ENCODE data around the gene MORC3.

Gene MORC3

DNA sequence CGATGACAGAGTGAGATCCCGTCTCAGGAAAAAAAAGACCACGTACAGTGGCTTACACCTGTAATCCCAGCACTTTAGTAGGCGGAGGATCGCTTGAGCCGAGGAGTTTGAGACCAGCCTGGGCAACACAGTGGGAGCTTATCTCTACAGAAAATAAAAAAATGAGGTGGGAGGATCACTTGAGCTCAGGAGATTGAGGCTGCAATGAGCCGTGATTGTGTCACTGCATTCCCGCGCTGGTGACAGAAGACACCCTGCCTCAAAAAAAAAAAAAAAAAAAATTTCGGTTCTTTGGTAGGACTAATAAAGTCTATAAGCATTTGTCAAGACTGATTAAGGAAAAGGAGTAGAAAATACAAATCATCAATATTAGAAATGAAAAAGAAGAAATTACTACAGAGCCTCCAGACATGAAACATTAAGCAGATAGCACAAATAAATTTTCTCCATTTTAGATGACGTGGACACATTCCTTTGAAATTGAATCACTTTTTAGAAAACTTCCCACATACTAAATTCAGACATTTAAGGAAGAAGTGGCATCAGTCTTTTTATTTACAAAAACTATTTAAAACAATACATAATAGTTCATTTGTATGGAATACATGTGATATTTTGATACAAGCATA, 30.4 kb downstream of the MORC3 start:
- no peaks in the 10 kb centered on the region for H3F3A ChIP-seq (ENCODE audit: insufficient read depth)
- H3K27ac ChIP-seq (ENCODE audit: low read depth, low read length) = no peak overlapping the region
- peaks cover 7% of the 10 kb centered on the region; the same call in 1 of the 2 replicates for H3K36me3 ChIP-seq (ENCODE audit: low read length)
- no peak for TF ChIP-seq EZH2phosphoT487 (conservative IDR thresholded peaks at IDR 0.05; ENCODE audit: low read length)
- TF ChIP-seq, protein P1, sequence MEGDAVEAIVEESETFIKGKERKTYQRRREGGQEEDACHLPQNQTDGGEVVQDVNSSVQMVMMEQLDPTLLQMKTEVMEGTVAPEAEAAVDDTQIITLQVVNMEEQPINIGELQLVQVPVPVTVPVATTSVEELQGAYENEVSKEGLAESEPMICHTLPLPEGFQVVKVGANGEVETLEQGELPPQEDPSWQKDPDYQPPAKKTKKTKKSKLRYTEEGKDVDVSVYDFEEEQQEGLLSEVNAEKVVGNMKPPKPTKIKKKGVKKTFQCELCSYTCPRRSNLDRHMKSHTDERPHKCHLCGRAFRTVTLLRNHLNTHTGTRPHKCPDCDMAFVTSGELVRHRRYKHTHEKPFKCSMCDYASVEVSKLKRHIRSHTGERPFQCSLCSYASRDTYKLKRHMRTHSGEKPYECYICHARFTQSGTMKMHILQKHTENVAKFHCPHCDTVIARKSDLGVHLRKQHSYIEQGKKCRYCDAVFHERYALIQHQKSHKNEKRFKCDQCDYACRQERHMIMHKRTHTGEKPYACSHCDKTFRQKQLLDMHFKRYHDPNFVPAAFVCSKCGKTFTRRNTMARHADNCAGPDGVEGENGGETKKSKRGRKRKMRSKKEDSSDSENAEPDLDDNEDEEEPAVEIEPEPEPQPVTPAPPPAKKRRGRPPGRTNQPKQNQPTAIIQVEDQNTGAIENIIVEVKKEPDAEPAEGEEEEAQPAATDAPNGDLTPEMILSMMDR (IDR thresholded peaks at IDR 0.05; ENCODE audit: insufficient read depth, low read length, poor library complexity, severe bottlenecking) = no peak
- H4K20me1 ChIP-seq (ENCODE audit: low read depth, low read length) = no peaks in the 10 kb centered on the region
- H3K9me2 ChIP-seq (replicated peaks; ENCODE audit: insufficient read depth, low read length) = no peaks in the 10 kb centered on the region
- no peak overlapping the region for H2AFZ ChIP-seq (ENCODE audit: low read depth, low read length, severe bottlenecking)
- H3K4me2 ChIP-seq (ENCODE audit: low read depth, low read length, poor library complexity, severe bottlenecking) = no peak overlapping the region
- H3K9ac ChIP-seq (ENCODE audit: low read length) = no peak overlapping the region
- H3K27me3 ChIP-seq (ENCODE audit: low read length) = no peaks in the 10 kb centered on the region
- no peaks in the 10 kb centered on the region for H3K79me2 ChIP-seq (ENCODE audit: insufficient read depth, low read length)
- no peak overlapping the region for H3K4me3 ChIP-seq (ENCODE audit: insufficient read depth, low read length, poor library complexity, severe bottlenecking)
- no peaks in the 10 kb centered on the region for H3K9me3 ChIP-seq (ENCODE audit: insufficient read depth, low read length)

DNA sequence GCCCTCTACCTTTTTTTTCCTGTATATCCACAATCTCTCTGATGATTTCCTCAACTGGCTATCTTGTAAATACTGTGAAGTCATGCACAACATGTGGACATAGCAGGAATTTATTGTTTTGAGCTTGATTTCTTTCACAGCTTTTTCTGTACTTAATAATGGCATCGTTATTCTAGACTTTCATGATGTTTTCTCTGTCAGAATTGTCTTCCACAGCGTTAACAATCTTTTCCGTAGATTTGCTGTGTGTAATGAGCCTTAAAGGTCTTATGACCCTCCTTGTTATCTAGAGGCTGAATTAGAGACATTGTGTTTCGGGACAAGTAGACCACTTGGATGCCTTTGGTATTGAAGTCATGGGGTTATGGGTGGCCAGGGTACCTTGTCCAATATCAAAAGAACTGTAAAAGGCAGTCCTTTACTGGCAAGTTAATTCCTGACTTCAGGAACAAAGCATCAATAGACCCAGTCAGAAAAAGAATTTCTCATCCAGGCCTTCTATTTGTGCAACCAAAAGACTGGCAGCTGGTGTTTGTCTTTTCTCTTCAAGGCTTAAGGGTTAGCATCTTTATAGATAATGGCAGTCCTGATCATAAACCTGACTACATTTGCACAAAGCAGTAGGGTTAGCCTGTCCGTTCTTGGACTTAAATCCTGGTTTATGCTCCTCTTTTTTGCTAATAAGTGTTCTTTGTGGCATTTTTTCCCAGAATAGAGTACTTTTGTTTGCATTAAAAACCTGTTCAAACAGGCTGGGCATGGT, 35.1 kb downstream of the MORC3 start:
- no peaks in the 10 kb centered on the region for H3F3A ChIP-seq (ENCODE audit: insufficient read depth)
- peaks cover 13% of the 10 kb centered on the region; the same call in 1 of the 2 replicates for H3K36me3 ChIP-seq (ENCODE audit: low read length)
- H3K9me2 ChIP-seq (replicated peaks; ENCODE audit: insufficient read depth, low read length) = no peaks in the 10 kb centered on the region
- TF ChIP-seq, protein P1 (IDR thresholded peaks at IDR 0.05; ENCODE audit: insufficient read depth, low read length, poor library complexity, severe bottlenecking) = no peak
- TF ChIP-seq EZH2phosphoT487 (conservative IDR thresholded peaks at IDR 0.05; ENCODE audit: low read length) = no peak
- no peaks in the 10 kb centered on the region for H3K79me2 ChIP-seq (ENCODE audit: insufficient read depth, low read length)
- no peak overlapping the region for H3K4me2 ChIP-seq (ENCODE audit: low read depth, low read length, poor library complexity, severe bottlenecking)
- no peak overlapping the region for H3K27ac ChIP-seq (ENCODE audit: low read depth, low read length)
- no peaks in the 10 kb centered on the region for H3K27me3 ChIP-seq (ENCODE audit: low read length)
- no peaks in the 10 kb centered on the region for H4K20me1 ChIP-seq (ENCODE audit: low read depth, low read length)
- no peak overlapping the region for H2AFZ ChIP-seq (ENCODE audit: low read depth, low read length, severe bottlenecking)
- no peak overlapping the region for H3K9ac ChIP-seq (ENCODE audit: low read length)
- no peaks in the 10 kb centered on the region for H3K9me3 ChIP-seq (ENCODE audit: insufficient read depth, low read length)
- H3K4me3 ChIP-seq (ENCODE audit: insufficient read depth, low read length, poor library complexity, severe bottlenecking) = no peak overlapping the region

DNA sequence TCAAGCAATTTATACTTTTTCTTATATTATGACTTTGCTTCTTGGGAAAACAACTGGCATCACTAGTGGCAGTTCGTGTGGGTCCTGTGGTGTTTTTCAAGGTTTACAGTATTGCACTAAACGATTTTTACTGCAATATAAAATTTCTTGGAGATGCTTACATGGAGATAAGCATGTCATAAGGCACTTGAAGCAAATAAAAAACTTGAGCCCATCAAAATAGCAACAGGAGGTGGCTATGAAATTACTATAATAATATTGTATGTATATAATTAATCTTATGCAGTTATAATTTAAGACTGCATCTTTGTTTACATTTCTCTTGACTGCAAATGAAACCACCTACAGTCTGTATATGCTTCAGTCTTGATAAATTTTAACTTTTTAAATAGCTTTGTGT, 35.9 kb downstream of the MORC3 start:
- Histone ChIP-seq H3K9me3 (ENCODE audit: insufficient read depth, low read length) (no peaks in the 10 kb centered on the region), H3K9me2 (replicated peaks; ENCODE audit: insufficient read depth, low read length) (no peaks in the 10 kb centered on the region), H2AFZ (ENCODE audit: low read depth, low read length, severe bottlenecking) (no peak overlapping the region), H3K27ac (ENCODE audit: low read depth, low read length) (no peak overlapping the region), H3K79me2 (ENCODE audit: insufficient read depth, low read length) (no peaks in the 10 kb centered on the region), H4K20me1 (ENCODE audit: low read depth, low read length) (no peaks in the 10 kb centered on the region), H3K27me3 (ENCODE audit: low read length) (no peaks in the 10 kb centered on the region), H3F3A (ENCODE audit: insufficient read depth) (no peaks in the 10 kb centered on the region), H3K36me3 (ENCODE audit: low read length) (peaks cover 9% of the 10 kb centered on the region; the same call in 1 of the 2 replicates), H3K9ac (ENCODE audit: low read length) (no peak overlapping the region), H3K4me2 (ENCODE audit: low read depth, low read length, poor library complexity, severe bottlenecking) (no peak overlapping the region), H3K4me3 (ENCODE audit: insufficient read depth, low read length, poor library complexity, severe bottlenecking) (no peak overlapping the region)
- TF ChIP-seq, protein P1 (IDR thresholded peaks at IDR 0.05; ENCODE audit: insufficient read depth, low read length, poor library complexity, severe bottlenecking) = no peak
- TF ChIP-seq EZH2phosphoT487 (conservative IDR thresholded peaks at IDR 0.05; ENCODE audit: low read length) = no peak
